MCF 10A (cell line): Measurements from ENCODE around the gene AGAP4. TPM values are rescaled to one million over a fixed set of nuclear protein-coding genes. Genes with fewer than 3 reads are reported as not detected.
"Not testable (repeated sequence)": the region's sequence is repeated elsewhere in the genome, so short reads cannot be mapped to it uniquely, and the experiment has no call there.

Experiments
- BruUV-seq: library from RNA; stranded (reverse); fragments of 400-500 nt; replicated peaks from 2 replicates; lab custom pipeline; 2021; lab: Mats Ljungman, UMichigan
- CTCF ChIA-PET: fragments of 300-600 bp; sonication (Branson Sonifier 250); formaldehyde crosslinking; extraction: SDS; loops from one replicate; lab custom pipeline; 2021; ENCODE audit warnings: antibody characterized with exemption, inconsistent platforms; lab: Yijun Ruan, JAX
- POLR2A ChIA-PET: fragments of 300-600, 350-650 bp; sonication (Branson Sonifier 250); formaldehyde crosslinking; extraction: SDS; loops from one replicate; lab custom pipeline; 2020; ENCODE audit warnings: antibody characterized with exemption, inconsistent platforms; lab: Yijun Ruan, JAX
- DNase-seq: peaks from one replicate; pipeline ENCODE4 v3.0.0-alpha.2; 2018; ENCODE audit not compliant: unreplicated experiment
- H3K27ac Mint-ChIP-seq: one replicate; pipeline ENCODE4 v1.8.0; 2022; ENCODE audit warnings: mild to moderate bottlenecking, low read depth, mixed read lengths; ENCODE audit not compliant: unreplicated experiment
- H3K27me3 Mint-ChIP-seq: one replicate; pipeline ENCODE4 v1.8.0; 2022; ENCODE audit warnings: mixed read lengths; ENCODE audit not compliant: insufficient read depth, unreplicated experiment
- H3K36me3 Mint-ChIP-seq: one replicate; pipeline ENCODE4 v1.8.0; 2022; ENCODE audit warnings: mild to moderate bottlenecking, moderate library complexity, mixed read lengths; ENCODE audit not compliant: insufficient read depth, unreplicated experiment
- H3K4me1 Mint-ChIP-seq: one replicate; pipeline ENCODE4 v1.8.0; 2022; ENCODE audit warnings: mixed read lengths; ENCODE audit not compliant: insufficient read depth, unreplicated experiment
- H3K4me3 Mint-ChIP-seq: one replicate; pipeline ENCODE4 v1.8.0; 2022; ENCODE audit warnings: mild to moderate bottlenecking, moderate library complexity, mixed read lengths; ENCODE audit not compliant: unreplicated experiment
- H3K9me3 Mint-ChIP-seq: one replicate; pipeline ENCODE4 v1.8.0; 2022; ENCODE audit warnings: mixed read lengths; ENCODE audit not compliant: unreplicated experiment
- CTCF ChIP-seq: fragments of 200-600 bp; IDR thresholded peaks from one replicate; pipeline ENCODE4 v1.8.0; 2022; ENCODE audit warnings: antibody characterized with exemption, mild to moderate bottlenecking; ENCODE audit not compliant: unreplicated experiment
- intact Hi-C: fragments of 100-400 bp; cut with micrococcal nuclease; formaldehyde crosslinking; loops from 2 replicates; pipeline ENCODE4 v1.14.1; 2022
- total RNA-seq: library from RNA; stranded (reverse); gene quantifications from 2 replicates; pipeline ENCODE4 v1.2.3, GENCODE V29; 2022

Gene AGAP4
- total RNA-seq, 1 experiment from 2014 or later = 17.5 TPM

GRCh38 chr10:45822918-45823317 lies 24.4 kb downstream of the AGAP4 start:
- POLR2A ChIA-PET, BruUV-seq, H3K4me1 Mint-ChIP-seq, H3K36me3 Mint-ChIP-seq, intact Hi-C loops, H3K27ac Mint-ChIP-seq, DNase-seq, H3K9me3 Mint-ChIP-seq, H3K27me3 Mint-ChIP-seq, H3K4me3 Mint-ChIP-seq, CTCF ChIA-PET: not testable (repeated sequence)

- H3K27me3 Mint-ChIP-seq, H3K9me3 Mint-ChIP-seq, H3K36me3 Mint-ChIP-seq, intact Hi-C loops, H3K4me3 Mint-ChIP-seq, H3K27ac Mint-ChIP-seq, DNase-seq, H3K4me1 Mint-ChIP-seq, POLR2A ChIA-PET: not testable (repeated sequence)
- TSS peak; percentile 21 for BruUV-seq
- CTCF ChIA-PET = interaction anchor here (0.6 kb wide), 1 partner anchor 316 kb away, joined by 3 read pairs; no protein-coding TSS in a partner anchor
These were observed 27.0 kb downstream of the AGAP4 start for GRCh38 chr10:45820107-45820830.

- no peak for DNase-seq
- H3K27me3 Mint-ChIP-seq = no peaks in the 10 kb centered on the region
- no peaks in the 10 kb centered on the region for H3K9me3 Mint-ChIP-seq
- H3K4me3 Mint-ChIP-seq = no peak overlapping the region
- no TSS peak for BruUV-seq
- POLR2A ChIA-PET = no interaction called here
- peaks cover 6% of the 10 kb centered on the region for H3K36me3 Mint-ChIP-seq
- H3K27ac Mint-ChIP-seq = no peak overlapping the region
- peaks cover 5% of the 10 kb centered on the region for H3K4me1 Mint-ChIP-seq
- CTCF ChIA-PET = no interaction called here
- no peak for TF ChIP-seq CTCF
- intact Hi-C loops = no loop called here
These were observed 27.7 kb downstream of the AGAP4 start for GRCh38 chr10:45819552-45819951.

GRCh38 chr10:45817912-45818311 lies 29.4 kb downstream of the AGAP4 start:
- DNase-seq = no peak
- H3K4me3 Mint-ChIP-seq = no peak overlapping the region
- peaks cover 5% of the 10 kb centered on the region for H3K4me1 Mint-ChIP-seq
- CTCF ChIA-PET = no interaction called here
- no peaks in the 10 kb centered on the region for H3K27me3 Mint-ChIP-seq
- intact Hi-C loops = no loop called here
- TF ChIP-seq CTCF = no peak
- H3K36me3 Mint-ChIP-seq = peaks cover 6% of the 10 kb centered on the region
- BruUV-seq = no TSS peak
- no peaks in the 10 kb centered on the region for H3K9me3 Mint-ChIP-seq
- POLR2A ChIA-PET = no interaction called here
- no peak overlapping the region for H3K27ac Mint-ChIP-seq

GRCh38 chr10:45817130-45817859 lies 30.0 kb downstream of the AGAP4 start:
- Mint-ChIP-seq H3K4me3 (no peak overlapping the region), H3K27ac (no peak overlapping the region), H3K36me3 (peaks cover 6% of the 10 kb centered on the region), H3K9me3 (no peaks in the 10 kb centered on the region), H3K27me3 (no peaks in the 10 kb centered on the region), H3K4me1 (peaks cover 5% of the 10 kb centered on the region)
- BruUV-seq = no TSS peak
- ChIA-PET CTCF (interaction anchor here (0.5 to 0.6 kb wide), 2 partner anchors 11 to 1992 kb away, joined by 3 read pairs; no protein-coding TSS in a partner anchor), POLR2A (no interaction called here)
- DNase-seq = no peak
- no peak for TF ChIP-seq CTCF
- intact Hi-C loops = no loop called here

- H3K4me1 Mint-ChIP-seq, BruUV-seq, H3K27ac Mint-ChIP-seq, H3K36me3 Mint-ChIP-seq, POLR2A ChIA-PET, H3K27me3 Mint-ChIP-seq, intact Hi-C loops, DNase-seq, H3K9me3 Mint-ChIP-seq, H3K4me3 Mint-ChIP-seq: not testable (repeated sequence)
- CTCF ChIA-PET = interaction anchor here (0.6 kb wide), 1 partner anchor 277 kb away, joined by 3 read pairs; no protein-coding TSS in a partner anchor
These were observed 33.2 kb downstream of the AGAP4 start for GRCh38 chr10:45814146-45814545.

GRCh38 chr10:45812959-45813358 lies 34.3 kb downstream of the AGAP4 start:
- POLR2A ChIA-PET, H3K27ac Mint-ChIP-seq, DNase-seq, H3K9me3 Mint-ChIP-seq, intact Hi-C loops, BruUV-seq, CTCF ChIA-PET, H3K27me3 Mint-ChIP-seq, H3K4me3 Mint-ChIP-seq, H3K4me1 Mint-ChIP-seq, H3K36me3 Mint-ChIP-seq: not testable (repeated sequence)
